Islet precursor cell (in vitro differentiated cells): Measurements from ENCODE around the gene ACP3.
"Not testable (repeated sequence)": the region's sequence is repeated elsewhere in the genome, so short reads cannot be mapped to it uniquely, and the experiment has no call there.

ENCODE experiments used
- DNase-seq: peaks from one replicate; pipeline ENCODE4 v3.0.0-alpha.2; 2018

ACP3 gene

DNA sequence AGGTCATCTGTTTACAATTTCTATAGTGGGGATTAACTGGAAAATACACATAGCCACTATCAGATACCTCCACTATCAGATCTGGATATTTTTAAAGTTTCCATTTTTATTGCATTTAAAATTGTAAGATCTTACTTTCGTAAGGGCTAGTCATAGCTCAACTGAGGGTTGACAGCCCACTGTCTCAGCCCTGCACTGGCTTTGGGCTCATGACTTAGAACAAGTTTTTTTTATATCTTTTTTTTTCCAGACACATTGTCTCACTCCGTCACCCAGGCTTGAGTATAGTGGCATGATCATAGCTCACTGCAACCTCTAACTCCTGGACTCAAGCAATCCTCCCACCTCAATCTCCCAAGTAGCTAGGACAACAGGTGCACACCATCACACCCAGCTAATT is 51.3 kb downstream of the ACP3 start:
- no peak for DNase-seq

GRCh38 chr3:132368962-132369361 is 51.8 kb downstream of the ACP3 start:
- no peak for DNase-seq

- not testable (repeated sequence) for DNase-seq
Measured at GRCh38 chr3:132376945-132377354, 59.7 kb downstream of the ACP3 start.

DNA sequence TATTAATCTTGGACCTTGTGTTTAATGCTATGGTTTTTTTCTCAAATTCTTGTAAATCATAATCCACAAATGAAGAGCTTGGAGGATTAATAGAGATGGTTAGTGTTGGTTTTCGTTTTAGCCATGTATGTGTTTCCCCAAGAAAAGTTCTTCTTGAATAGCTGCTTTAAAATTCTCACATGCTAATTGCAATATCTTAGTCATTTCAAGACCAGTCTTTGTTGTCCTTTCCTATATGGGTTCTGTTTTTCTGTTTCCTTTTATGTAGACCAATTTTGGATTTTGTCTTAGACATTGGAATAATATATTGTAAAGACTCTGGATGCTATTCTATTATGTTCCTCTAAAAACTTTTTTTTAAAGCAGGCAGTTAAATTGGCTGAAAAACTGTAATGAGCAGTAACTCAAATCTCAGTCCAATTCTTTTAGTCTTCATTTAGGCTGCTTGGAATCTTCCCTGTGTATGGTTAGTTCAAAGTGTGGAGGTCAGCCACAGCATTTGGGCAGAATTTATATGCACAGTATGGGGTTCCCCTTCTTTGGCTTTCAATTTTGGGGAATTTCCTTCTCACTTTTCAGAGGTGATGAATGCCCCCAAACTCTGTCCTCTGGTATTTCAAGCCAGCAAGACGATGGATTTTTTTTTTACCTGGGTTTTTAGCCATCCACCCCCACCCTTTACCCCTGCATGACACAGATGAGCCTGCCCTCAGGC is 61.0 kb downstream of the ACP3 start:
- no peak for DNase-seq

DNA sequence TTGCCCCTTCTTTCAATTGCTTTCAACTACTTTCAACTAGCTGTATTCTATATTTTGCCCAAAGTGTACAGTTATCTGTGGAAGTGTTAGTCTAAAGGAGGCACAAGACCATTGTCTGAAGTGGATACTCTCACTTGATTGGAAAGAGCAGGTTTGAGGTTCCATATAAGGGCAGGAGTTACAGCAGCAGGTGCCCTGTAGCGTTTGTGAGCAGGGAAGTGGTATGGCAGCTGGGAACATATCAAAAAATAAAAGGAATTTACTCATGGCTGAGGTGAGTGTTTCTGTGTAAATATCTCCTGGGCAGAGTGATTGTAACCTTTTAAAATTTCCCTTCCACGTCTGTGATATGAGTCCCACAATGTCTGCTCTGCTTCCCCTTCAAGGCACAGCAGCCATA is 61.6 kb downstream of the ACP3 start:
- no peak for DNase-seq

DNA sequence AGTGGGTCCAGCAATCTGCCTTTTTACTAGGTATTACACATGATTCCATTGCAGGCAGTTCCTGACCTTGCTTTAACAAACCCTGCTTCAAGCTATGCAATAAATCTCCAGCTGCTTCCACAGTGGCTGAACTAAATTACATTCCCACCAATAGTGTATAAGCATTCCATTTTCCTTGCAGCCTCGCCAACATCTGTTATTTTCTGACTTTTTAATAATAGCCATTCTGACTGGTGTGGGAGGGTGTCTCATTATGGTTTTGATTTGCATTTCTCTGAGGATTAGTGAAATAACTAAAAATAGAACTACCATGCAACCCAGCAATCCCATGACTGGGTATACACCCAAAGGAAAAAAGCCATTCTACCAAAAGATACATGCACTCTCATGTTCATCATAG is 63.7 kb downstream of the ACP3 start:
- no peak for DNase-seq

- DNase-seq = no peak
Measured at GRCh38 chr3:132381348-132381944, 64.2 kb downstream of the ACP3 start.

GRCh38 chr3:132382267-132382666 is 65.1 kb downstream of the ACP3 start:
- no peak for DNase-seq

DNA sequence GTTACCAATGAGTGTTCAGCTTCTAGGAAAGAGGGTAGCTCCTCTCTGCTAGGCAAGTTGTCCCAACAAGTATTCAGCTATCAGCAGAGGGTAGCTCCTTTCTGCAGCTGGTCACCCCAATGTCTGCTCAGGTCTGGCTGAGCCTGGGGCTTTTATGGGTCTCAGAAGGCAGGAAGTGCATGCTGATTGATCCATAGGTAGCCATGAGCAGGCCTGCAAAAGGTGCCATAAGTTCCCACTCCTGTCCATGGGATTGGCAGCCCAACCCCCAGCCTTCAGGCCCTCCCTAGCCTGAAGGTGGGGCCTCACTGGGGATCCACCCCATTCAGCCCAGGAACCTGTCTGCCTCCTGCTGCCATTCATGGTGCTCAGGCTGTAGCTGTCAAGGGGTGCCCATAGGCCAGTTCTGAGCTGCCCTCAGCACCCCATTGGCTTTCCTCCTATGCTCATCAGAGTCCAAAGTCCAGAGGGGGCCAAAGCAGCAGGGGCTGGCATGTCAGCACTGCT is 65.5 kb downstream of the ACP3 start:
- no peak for DNase-seq

- no peak for DNase-seq
Measured at GRCh38 chr3:132386259-132386658, 69.1 kb downstream of the ACP3 start.

GRCh38 chr3:132392675-132393074 is 75.5 kb downstream of the ACP3 start:
- not testable (repeated sequence) for DNase-seq

DNA sequence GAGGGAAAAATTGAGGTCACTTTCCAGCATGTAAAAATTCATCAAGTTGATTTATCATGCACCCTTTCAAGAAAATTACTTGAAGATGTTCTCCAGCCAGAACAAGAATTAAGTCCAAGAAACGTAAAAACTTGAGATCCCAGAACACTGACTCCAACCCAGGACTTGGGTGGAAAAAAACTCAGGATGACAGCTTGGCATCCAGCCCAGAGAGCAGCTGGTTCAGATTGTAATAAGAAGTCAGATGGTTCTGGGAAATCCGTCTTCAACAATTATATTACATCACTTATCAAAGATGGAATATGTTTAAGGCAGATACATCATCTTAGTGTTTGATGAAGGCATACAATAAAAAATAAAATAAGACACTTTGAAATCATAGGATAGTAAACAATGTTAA is 77.1 kb downstream of the ACP3 start:
- DNase-seq = no peak

DNA sequence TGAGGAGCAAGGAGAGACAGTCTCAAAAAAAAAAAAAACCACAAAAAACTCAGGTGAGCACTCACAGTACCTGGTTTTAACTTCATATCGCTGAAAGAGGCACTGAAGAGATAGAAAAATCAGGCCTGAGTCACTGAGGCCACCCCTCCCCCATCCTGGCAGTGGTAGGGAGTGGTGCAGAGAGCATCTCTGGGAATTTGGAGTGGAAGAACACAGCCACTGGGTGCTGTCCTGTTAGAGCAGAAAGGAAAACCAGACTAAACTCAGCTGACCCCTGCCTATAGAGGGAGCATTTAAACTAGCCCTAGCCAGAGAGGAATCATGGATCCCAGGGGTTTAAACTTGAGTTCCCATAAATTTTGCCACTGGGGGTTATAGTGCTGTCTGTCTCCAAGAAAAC is 77.9 kb downstream of the ACP3 start:
- DNase-seq = no peak

GRCh38 chr3:132396255-132396654 is 79.0 kb downstream of the ACP3 start:
- DNase-seq = no peak

GRCh38 chr3:132396776-132397175 is 79.6 kb downstream of the ACP3 start:
- not testable (repeated sequence) for DNase-seq

- DNase-seq = no peak
Measured at GRCh38 chr3:132399054-132399929, 82.1 kb downstream of the ACP3 start.

DNA sequence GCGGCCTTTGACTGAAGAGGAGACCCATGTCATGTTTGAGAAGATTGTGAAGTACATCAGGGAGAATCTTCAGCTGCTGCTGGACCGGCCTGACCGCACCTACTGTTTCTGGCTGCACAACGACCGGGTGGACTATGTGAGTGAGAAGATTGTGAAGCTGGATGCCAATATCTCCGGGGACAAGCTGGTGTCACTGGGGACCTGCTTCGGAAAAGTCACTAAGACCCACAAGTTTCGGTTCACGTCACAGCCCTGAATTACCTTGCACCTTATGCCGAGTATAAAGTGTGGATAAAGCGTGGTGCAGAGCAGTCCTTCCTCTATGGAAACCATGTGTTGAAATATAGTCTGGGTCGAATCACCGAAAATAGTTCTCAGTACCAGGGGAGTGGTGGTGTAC is 84.0 kb downstream of the ACP3 start:
- DNase-seq = no peak

- DNase-seq = no peak
Measured at GRCh38 chr3:132404276-132404675, 87.1 kb downstream of the ACP3 start.

GRCh38 chr3:132405188-132405587 is 88.0 kb downstream of the ACP3 start:
- no peak for DNase-seq

GRCh38 chr3:132405609-132406299 is 88.5 kb downstream of the ACP3 start:
- no peak for DNase-seq

- no peak for DNase-seq
Measured at GRCh38 chr3:132406587-132406986, 89.4 kb downstream of the ACP3 start.

GRCh38 chr3:132407025-132407424 is 89.8 kb downstream of the ACP3 start:
- DNase-seq = no peak
